Activated naive CD8-positive, alpha-beta T cell (primary cell): Measurements from ENCODE around the gene NUDT21.
"Not testable (repeated sequence)": the region's sequence is repeated elsewhere in the genome, so short reads cannot be mapped to it uniquely, and the experiment has no call there.

Experiments used
- H3K27ac Mint-ChIP-seq: one replicate; pipeline ENCODE4 v1.8.0; 2021; ENCODE audit warnings: mixed read lengths
- H3K27me3 Mint-ChIP-seq: one replicate; pipeline ENCODE4 v1.8.0; 2021; ENCODE audit warnings: mixed read lengths
- H3K36me3 Mint-ChIP-seq: one replicate; pipeline ENCODE4 v1.8.0; 2021; ENCODE audit warnings: mixed read lengths
- H3K4me1 Mint-ChIP-seq: one replicate; pipeline ENCODE4 v1.8.0; 2021; ENCODE audit warnings: low read depth, mixed read lengths
- H3K4me3 Mint-ChIP-seq: one replicate; pipeline ENCODE4 v1.8.0; 2021; ENCODE audit warnings: mild to moderate bottlenecking, mixed read lengths
- H3K9me3 Mint-ChIP-seq: one replicate; pipeline ENCODE4 v1.8.0; 2021; ENCODE audit warnings: low read depth, mixed read lengths

Gene NUDT21

GRCh38 chr16:56450986-56451752, at the start of gene NUDT21, which contains the start of gene OGFOD1:
Gene NUDT21 (minus strand): TSS chr16:56451332. CDS start chr16:56451202, 130 bp downstream.
Gene OGFOD1 (plus strand): TSS chr16:56451554. CDS start chr16:56451613, 59 bp downstream.
- Mint-ChIP-seq H3K4me3 (peak within 1 kb of the TSS; percentile 100), H3K36me3 (peaks cover 15% of the 10 kb centered on the region), H3K27me3 (no peaks in the 10 kb centered on the region), H3K9me3 (no peaks in the 10 kb centered on the region), H3K27ac (peak within 1 kb of the TSS; percentile 99), H3K4me1 (peaks cover 63% of the 10 kb centered on the region)

GRCh38 chr16:56493815-56494214, 42.7 kb upstream of the NUDT21 start:
- H3K27ac Mint-ChIP-seq, result no peak overlapping the region
- H3K4me1 Mint-ChIP-seq, result no peaks in the 10 kb centered on the region
- H3K9me3 Mint-ChIP-seq, result no peaks in the 10 kb centered on the region
- no peak overlapping the region for H3K4me3 Mint-ChIP-seq
- no peaks in the 10 kb centered on the region for H3K27me3 Mint-ChIP-seq
- peaks cover 18% of the 10 kb centered on the region for H3K36me3 Mint-ChIP-seq

GRCh38 chr16:56493126-56493525, 42.0 kb upstream of the NUDT21 start:
- Mint-ChIP-seq H3K27ac (no peak overlapping the region), H3K4me1 (no peaks in the 10 kb centered on the region), H3K4me3 (no peak overlapping the region), H3K36me3 (peaks cover 18% of the 10 kb centered on the region), H3K27me3 (no peaks in the 10 kb centered on the region), H3K9me3 (no peaks in the 10 kb centered on the region)

GRCh38 chr16:56491657-56492261, 40.6 kb upstream of the NUDT21 start:
- H3K4me1 Mint-ChIP-seq, result no peaks in the 10 kb centered on the region
- no peaks in the 10 kb centered on the region for H3K27me3 Mint-ChIP-seq
- no peak overlapping the region for H3K27ac Mint-ChIP-seq
- no peaks in the 10 kb centered on the region for H3K9me3 Mint-ChIP-seq
- H3K36me3 Mint-ChIP-seq, result peaks cover 16% of the 10 kb centered on the region
- no peak overlapping the region for H3K4me3 Mint-ChIP-seq

GRCh38 chr16:56488868-56489267, 37.7 kb upstream of the NUDT21 start:
- not testable (repeated sequence) for H3K4me3 Mint-ChIP-seq, H3K27me3 Mint-ChIP-seq, H3K27ac Mint-ChIP-seq, H3K9me3 Mint-ChIP-seq, H3K4me1 Mint-ChIP-seq
- peaks cover 14% of the 10 kb centered on the region for H3K36me3 Mint-ChIP-seq

GRCh38 chr16:56488035-56488434, 36.9 kb upstream of the NUDT21 start:
- Mint-ChIP-seq H3K4me1 (no peaks in the 10 kb centered on the region), H3K27me3 (no peaks in the 10 kb centered on the region), H3K9me3 (no peaks in the 10 kb centered on the region), H3K4me3 (no peak overlapping the region), H3K27ac (no peak overlapping the region), H3K36me3 (peaks cover 11% of the 10 kb centered on the region)

- H3K4me3 Mint-ChIP-seq, result no peak overlapping the region
- no peaks in the 10 kb centered on the region for H3K9me3 Mint-ChIP-seq
- no peaks in the 10 kb centered on the region for H3K27me3 Mint-ChIP-seq
- H3K36me3 Mint-ChIP-seq, result peaks cover 10% of the 10 kb centered on the region
- H3K4me1 Mint-ChIP-seq, result peaks cover 4% of the 10 kb centered on the region
- no peak overlapping the region for H3K27ac Mint-ChIP-seq
Observed at GRCh38 chr16:56483394-56483793, 32.3 kb upstream of the NUDT21 start.

GRCh38 chr16:56482683-56483236, 31.6 kb upstream of the NUDT21 start:
- Mint-ChIP-seq H3K4me3 (no peak overlapping the region), H3K9me3 (no peaks in the 10 kb centered on the region), H3K27me3 (no peaks in the 10 kb centered on the region), H3K27ac (no peak overlapping the region), H3K36me3 (peaks cover 10% of the 10 kb centered on the region), H3K4me1 (peaks cover 4% of the 10 kb centered on the region)

- Mint-ChIP-seq H3K27me3 (no peaks in the 10 kb centered on the region), H3K27ac (peak overlapping the region; percentile 3), H3K4me3 (no peak overlapping the region), H3K36me3 (peaks cover 16% of the 10 kb centered on the region), H3K4me1 (peaks cover 11% of the 10 kb centered on the region), H3K9me3 (no peaks in the 10 kb centered on the region)
Observed at GRCh38 chr16:56481468-56482122, 30.5 kb upstream of the NUDT21 start.

GRCh38 chr16:56480776-56481467, 29.8 kb upstream of the NUDT21 start:
- Mint-ChIP-seq H3K36me3 (peaks cover 16% of the 10 kb centered on the region), H3K4me1 (peaks cover 13% of the 10 kb centered on the region), H3K9me3 (no peaks in the 10 kb centered on the region), H3K27ac (peak overlapping the region; percentile 61), H3K4me3 (no peak overlapping the region), H3K27me3 (no peaks in the 10 kb centered on the region)

GRCh38 chr16:56479469-56479868, 28.3 kb upstream of the NUDT21 start:
- H3K9me3 Mint-ChIP-seq, result no peaks in the 10 kb centered on the region
- no peak overlapping the region for H3K4me3 Mint-ChIP-seq
- H3K27me3 Mint-ChIP-seq, result no peaks in the 10 kb centered on the region
- peaks cover 13% of the 10 kb centered on the region for H3K4me1 Mint-ChIP-seq
- H3K27ac Mint-ChIP-seq, result peak overlapping the region; percentile 72
- peaks cover 17% of the 10 kb centered on the region for H3K36me3 Mint-ChIP-seq

GRCh38 chr16:56478281-56479049, 27.3 kb upstream of the NUDT21 start:
- peaks cover 17% of the 10 kb centered on the region for H3K36me3 Mint-ChIP-seq
- no peak overlapping the region for H3K27ac Mint-ChIP-seq

GRCh38 chr16:56477096-56477878, 26.2 kb upstream of the NUDT21 start:
- Mint-ChIP-seq H3K27ac (peak overlapping the region; percentile 81), H3K9me3 (no peaks in the 10 kb centered on the region), H3K27me3 (no peaks in the 10 kb centered on the region)

More at GRCh38 chr16:56478281-56479049, 27.3 kb upstream of the NUDT21 start:
- no peak overlapping the region for H3K4me3 Mint-ChIP-seq
- H3K4me1 Mint-ChIP-seq, result peaks cover 13% of the 10 kb centered on the region
- H3K9me3 Mint-ChIP-seq, result no peaks in the 10 kb centered on the region
- no peaks in the 10 kb centered on the region for H3K27me3 Mint-ChIP-seq

More at GRCh38 chr16:56477096-56477878, 26.2 kb upstream of the NUDT21 start:
- Mint-ChIP-seq H3K4me3 (peak overlapping the region; percentile 20), H3K36me3 (peaks cover 17% of the 10 kb centered on the region), H3K4me1 (peaks cover 13% of the 10 kb centered on the region)
